Measurements from ENCODE around the gene LCN15. TPM values are rescaled to one million over a fixed set of nuclear protein-coding genes. Genes with fewer than 3 reads are reported as not detected.

The LCN15 gene
- total and polyA plus RNA-seq, 4 donors, result not detected

GRCh38 chr9:136743639-136744211, 20.6 kb downstream of the LCN15 start:
- no peaks in the 10 kb centered on the region for H3K9me3 ChIP-seq (ENCODE audit: control insufficient read depth in 4 of 4, low read length in 3 of 4)
- no peak overlapping the region for H3K9ac ChIP-seq (ENCODE audit: low read depth in 1 of 2, low read length in 2 of 2)
- no peak overlapping the region for H3K27ac ChIP-seq (ENCODE audit: low read depth in 1 of 2, low read length in 2 of 2)
- H3K4me1 ChIP-seq (ENCODE audit: control insufficient read depth in 4 of 4, insufficient read depth in 4 of 4, low read length in 3 of 4), result peaks cover 0 to 12% (median 4%) of the 10 kb centered on the region in 4 donors
- DNase-seq (ENCODE audit: low spot score), result no peak
- no peak overlapping the region for H3K4me3 ChIP-seq (ENCODE audit: low read depth in 1 of 3, low read length in 3 of 3)
- no peaks in the 10 kb centered on the region for H3K36me3 ChIP-seq (ENCODE audit: control insufficient read depth in 4 of 4, insufficient read depth in 3 of 4, low read depth in 1 of 4, low read length in 3 of 4)
- 93% methylated on average over 16 of the region's 16 CpGs for WGBS
- TF ChIP-seq TAF1 (conservative IDR thresholded peaks at IDR 0.05), result no peak
- TF ChIP-seq RXRA (IDR thresholded peaks at IDR 0.05), result no peak
- TF ChIP-seq YY1 (IDR thresholded peaks at IDR 0.05), result no peak
- TF ChIP-seq, protein P1, sequence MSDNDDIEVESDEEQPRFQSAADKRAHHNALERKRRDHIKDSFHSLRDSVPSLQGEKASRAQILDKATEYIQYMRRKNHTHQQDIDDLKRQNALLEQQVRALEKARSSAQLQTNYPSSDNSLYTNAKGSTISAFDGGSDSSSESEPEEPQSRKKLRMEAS (IDR thresholded peaks at IDR 0.05), result no peak
- TF ChIP-seq GABPA (IDR thresholded peaks at IDR 0.05 in 1 of 2, conservative IDR thresholded peaks at IDR 0.05 in 1 of 2), result no peak
- no peak for TF ChIP-seq SP1 (IDR thresholded peaks at IDR 0.05)
- TF ChIP-seq, protein P2, sequence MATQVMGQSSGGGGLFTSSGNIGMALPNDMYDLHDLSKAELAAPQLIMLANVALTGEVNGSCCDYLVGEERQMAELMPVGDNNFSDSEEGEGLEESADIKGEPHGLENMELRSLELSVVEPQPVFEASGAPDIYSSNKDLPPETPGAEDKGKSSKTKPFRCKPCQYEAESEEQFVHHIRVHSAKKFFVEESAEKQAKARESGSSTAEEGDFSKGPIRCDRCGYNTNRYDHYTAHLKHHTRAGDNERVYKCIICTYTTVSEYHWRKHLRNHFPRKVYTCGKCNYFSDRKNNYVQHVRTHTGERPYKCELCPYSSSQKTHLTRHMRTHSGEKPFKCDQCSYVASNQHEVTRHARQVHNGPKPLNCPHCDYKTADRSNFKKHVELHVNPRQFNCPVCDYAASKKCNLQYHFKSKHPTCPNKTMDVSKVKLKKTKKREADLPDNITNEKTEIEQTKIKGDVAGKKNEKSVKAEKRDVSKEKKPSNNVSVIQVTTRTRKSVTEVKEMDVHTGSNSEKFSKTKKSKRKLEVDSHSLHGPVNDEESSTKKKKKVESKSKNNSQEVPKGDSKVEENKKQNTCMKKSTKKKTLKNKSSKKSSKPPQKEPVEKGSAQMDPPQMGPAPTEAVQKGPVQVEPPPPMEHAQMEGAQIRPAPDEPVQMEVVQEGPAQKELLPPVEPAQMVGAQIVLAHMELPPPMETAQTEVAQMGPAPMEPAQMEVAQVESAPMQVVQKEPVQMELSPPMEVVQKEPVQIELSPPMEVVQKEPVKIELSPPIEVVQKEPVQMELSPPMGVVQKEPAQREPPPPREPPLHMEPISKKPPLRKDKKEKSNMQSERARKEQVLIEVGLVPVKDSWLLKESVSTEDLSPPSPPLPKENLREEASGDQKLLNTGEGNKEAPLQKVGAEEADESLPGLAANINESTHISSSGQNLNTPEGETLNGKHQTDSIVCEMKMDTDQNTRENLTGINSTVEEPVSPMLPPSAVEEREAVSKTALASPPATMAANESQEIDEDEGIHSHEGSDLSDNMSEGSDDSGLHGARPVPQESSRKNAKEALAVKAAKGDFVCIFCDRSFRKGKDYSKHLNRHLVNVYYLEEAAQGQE (IDR thresholded peaks at IDR 0.05), result no peak
- TF ChIP-seq NR2F2 (IDR thresholded peaks at IDR 0.05), result no peak
- no peak for TF ChIP-seq FOXA1 (IDR thresholded peaks at IDR 0.05)
- no peaks in the 10 kb centered on the region for H3K27me3 ChIP-seq (ENCODE audit: control insufficient read depth in 4 of 4, insufficient read depth in 4 of 4, low read length in 3 of 4)

GRCh38 chr9:136742591-136743391, 21.5 kb downstream of the LCN15 start, which contains the start of gene LCN10:
TSS of gene LCN10 (minus strand) at chr9:136742940. CDS start at chr9:136742903, 37 bp downstream.
- Histone ChIP-seq H3K36me3 (ENCODE audit: control insufficient read depth in 4 of 4, insufficient read depth in 3 of 4, low read depth in 1 of 4, low read length in 3 of 4) (no peaks in the 10 kb centered on the region), H3K4me1 (ENCODE audit: control insufficient read depth in 4 of 4, insufficient read depth in 4 of 4, low read length in 3 of 4) (peaks cover 0 to 12% (median 4%) of the 10 kb centered on the region in 4 donors), H3K4me3 (ENCODE audit: low read depth in 1 of 3, low read length in 3 of 3) (no peak within 1 kb of the TSS), H3K9ac (ENCODE audit: low read depth in 1 of 2, low read length in 2 of 2) (no peak within 1 kb of the TSS), H3K27me3 (ENCODE audit: control insufficient read depth in 4 of 4, insufficient read depth in 4 of 4, low read length in 3 of 4) (no peaks in the 10 kb centered on the region), H3K27ac (ENCODE audit: low read depth in 1 of 2, low read length in 2 of 2) (no peak within 1 kb of the TSS), H3K9me3 (ENCODE audit: control insufficient read depth in 4 of 4, low read length in 3 of 4) (no peaks in the 10 kb centered on the region)
- DNase-seq (ENCODE audit: low spot score), result peak; percentile 60
- 50% methylated on average over 25 of the region's 25 CpGs for WGBS
- no peak for TF ChIP-seq SP1 (IDR thresholded peaks at IDR 0.05)
- no peak for TF ChIP-seq HNF4A (conservative IDR thresholded peaks at IDR 0.05)
- TF ChIP-seq, protein P2 (IDR thresholded peaks at IDR 0.05), result no peak
- no peak for TF ChIP-seq ATF3 (IDR thresholded peaks at IDR 0.05)
- TF ChIP-seq FOXA2 (IDR thresholded peaks at IDR 0.05), result no peak
- no peak for TF ChIP-seq RXRA (IDR thresholded peaks at IDR 0.05)
- no peak for TF ChIP-seq HNF4G (IDR thresholded peaks at IDR 0.05)
- TF ChIP-seq EGR1 (IDR thresholded peaks at IDR 0.05; ENCODE audit: low read depth in 2 of 2), result no peak
- no peak for TF ChIP-seq FOXA1 (IDR thresholded peaks at IDR 0.05)
- TF ChIP-seq NR2F2 (IDR thresholded peaks at IDR 0.05), result no peak
- TF ChIP-seq RAD21 (IDR thresholded peaks at IDR 0.05), result no peak
- no peak for TF ChIP-seq CTCF (IDR thresholded peaks at IDR 0.05; ENCODE audit: low read depth, low read length, missing input control)
- no peak for TF ChIP-seq JUND (IDR thresholded peaks at IDR 0.05)
- no peak for TF ChIP-seq TAF1 (conservative IDR thresholded peaks at IDR 0.05)
- TF ChIP-seq GABPA (IDR thresholded peaks at IDR 0.05 in 1 of 2, conservative IDR thresholded peaks at IDR 0.05 in 1 of 2), result no peak

Measured in liver (tissue), 9 donors.